Measurements from ENCODE around the gene TLCD1. TPM values are rescaled to one million over a fixed set of nuclear protein-coding genes. Genes with fewer than 3 reads are reported as not detected.

The TLCD1 gene
- total and polyA plus RNA-seq, 2 of the 8 experiments (the other 6 are each of a cell fraction or from before 2014, with no cell fraction given), result 40.7 to 128 TPM

GRCh38 chr17:28710861-28711722 is 14.9 kb downstream of the TLCD1 start (continued):
- TF ChIP-seq, protein P1, sequence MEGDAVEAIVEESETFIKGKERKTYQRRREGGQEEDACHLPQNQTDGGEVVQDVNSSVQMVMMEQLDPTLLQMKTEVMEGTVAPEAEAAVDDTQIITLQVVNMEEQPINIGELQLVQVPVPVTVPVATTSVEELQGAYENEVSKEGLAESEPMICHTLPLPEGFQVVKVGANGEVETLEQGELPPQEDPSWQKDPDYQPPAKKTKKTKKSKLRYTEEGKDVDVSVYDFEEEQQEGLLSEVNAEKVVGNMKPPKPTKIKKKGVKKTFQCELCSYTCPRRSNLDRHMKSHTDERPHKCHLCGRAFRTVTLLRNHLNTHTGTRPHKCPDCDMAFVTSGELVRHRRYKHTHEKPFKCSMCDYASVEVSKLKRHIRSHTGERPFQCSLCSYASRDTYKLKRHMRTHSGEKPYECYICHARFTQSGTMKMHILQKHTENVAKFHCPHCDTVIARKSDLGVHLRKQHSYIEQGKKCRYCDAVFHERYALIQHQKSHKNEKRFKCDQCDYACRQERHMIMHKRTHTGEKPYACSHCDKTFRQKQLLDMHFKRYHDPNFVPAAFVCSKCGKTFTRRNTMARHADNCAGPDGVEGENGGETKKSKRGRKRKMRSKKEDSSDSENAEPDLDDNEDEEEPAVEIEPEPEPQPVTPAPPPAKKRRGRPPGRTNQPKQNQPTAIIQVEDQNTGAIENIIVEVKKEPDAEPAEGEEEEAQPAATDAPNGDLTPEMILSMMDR (IDR thresholded peaks at IDR 0.05; ENCODE audit: control extremely low read depth in 1 of 3, insufficient read depth in 1 of 3, low read depth in 1 of 3, low read length in 3 of 3), result no peak
- TF ChIP-seq HDAC2 (IDR thresholded peaks at IDR 0.05; ENCODE audit: borderline replicate concordance in 1 of 2, low read depth in 2 of 2, low read length in 2 of 2), result no peak
- no peak for TF ChIP-seq CHD1 (IDR thresholded peaks at IDR 0.05; ENCODE audit: low read depth, low read length)
- TF ChIP-seq RFX5 (IDR thresholded peaks at IDR 0.05; ENCODE audit: borderline replicate concordance, low read depth, low read length), result no peak
- TF ChIP-seq, protein P2, sequence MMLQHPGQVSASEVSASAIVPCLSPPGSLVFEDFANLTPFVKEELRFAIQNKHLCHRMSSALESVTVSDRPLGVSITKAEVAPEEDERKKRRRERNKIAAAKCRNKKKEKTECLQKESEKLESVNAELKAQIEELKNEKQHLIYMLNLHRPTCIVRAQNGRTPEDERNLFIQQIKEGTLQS (IDR thresholded peaks at IDR 0.05; ENCODE audit: insufficient read depth, low read depth, low read length), result no peak
- TF ChIP-seq GABPA (IDR thresholded peaks at IDR 0.05; ENCODE audit: borderline replicate concordance, insufficient read depth, low read length), result no peak
- no peak for TF ChIP-seq RBBP5 (IDR thresholded peaks at IDR 0.05; ENCODE audit: borderline replicate concordance, low read depth, low read length)
- TF ChIP-seq RXRA (IDR thresholded peaks at IDR 0.05; ENCODE audit: insufficient read depth, low read depth, low read length), result no peak
- peak; percentile 96 for TF ChIP-seq TAF1 (IDR thresholded peaks at IDR 0.05; ENCODE audit: low read depth, low read length)
- TF ChIP-seq BRCA1 (IDR thresholded peaks at IDR 0.05; ENCODE audit: low read depth, low read length), result no peak
- no peak for TF ChIP-seq BACH1 (IDR thresholded peaks at IDR 0.05; ENCODE audit: low read length)
- no peak for TF ChIP-seq EP300 (IDR thresholded peaks at IDR 0.05; ENCODE audit: borderline replicate concordance in 1 of 2, low read depth in 2 of 2, low read length in 2 of 2)
- TF ChIP-seq KDM5A (IDR thresholded peaks at IDR 0.05; ENCODE audit: low read length), result no peak
- no peak for TF ChIP-seq JUN (IDR thresholded peaks at IDR 0.05; ENCODE audit: low read depth, low read length)
- peak; percentile 52; the same call in 1 of the 2 replicates for TF ChIP-seq CHD2 (IDR thresholded peaks at IDR 0.05; ENCODE audit: low read length)
- peak; percentile 63; the same call in 1 of the 2 replicates for TF ChIP-seq GTF2F1 (IDR thresholded peaks at IDR 0.05; ENCODE audit: borderline replicate concordance, low read depth, low read length)
- TF ChIP-seq USF2 (IDR thresholded peaks at IDR 0.05; ENCODE audit: low read length), result no peak
- peak; percentile 86 for TF ChIP-seq MAX (IDR thresholded peaks at IDR 0.05)
- no peak for TF ChIP-seq CEBPB (IDR thresholded peaks at IDR 0.05; ENCODE audit: low read depth, low read length)
